HL-60 (cell line): ENCODE measurements around the gene ERRFI1.

ENCODE experiments used
- GABPA ChIP-seq: IDR thresholded peaks from 2 replicates; pipeline ENCODE4 v1.6.1; 2012; ENCODE audit warnings: low read depth
- POLR2AphosphoS5 ChIP-seq: IDR thresholded peaks from 2 replicates; pipeline ENCODE4 v1.6.1; 2012; ENCODE audit warnings: low read depth
- TF ChIP-seq, protein P1 (sequence below): IDR thresholded peaks from one replicate; pipeline ENCODE4 v1.5.1; 2011; ENCODE audit warnings: low read length, control low read depth, inconsistent platforms; ENCODE audit not compliant: insufficient read depth

- TF ChIP-seq POLR2AphosphoS5 (no peak), GABPA (no peak)
- TF ChIP-seq, protein P1, sequence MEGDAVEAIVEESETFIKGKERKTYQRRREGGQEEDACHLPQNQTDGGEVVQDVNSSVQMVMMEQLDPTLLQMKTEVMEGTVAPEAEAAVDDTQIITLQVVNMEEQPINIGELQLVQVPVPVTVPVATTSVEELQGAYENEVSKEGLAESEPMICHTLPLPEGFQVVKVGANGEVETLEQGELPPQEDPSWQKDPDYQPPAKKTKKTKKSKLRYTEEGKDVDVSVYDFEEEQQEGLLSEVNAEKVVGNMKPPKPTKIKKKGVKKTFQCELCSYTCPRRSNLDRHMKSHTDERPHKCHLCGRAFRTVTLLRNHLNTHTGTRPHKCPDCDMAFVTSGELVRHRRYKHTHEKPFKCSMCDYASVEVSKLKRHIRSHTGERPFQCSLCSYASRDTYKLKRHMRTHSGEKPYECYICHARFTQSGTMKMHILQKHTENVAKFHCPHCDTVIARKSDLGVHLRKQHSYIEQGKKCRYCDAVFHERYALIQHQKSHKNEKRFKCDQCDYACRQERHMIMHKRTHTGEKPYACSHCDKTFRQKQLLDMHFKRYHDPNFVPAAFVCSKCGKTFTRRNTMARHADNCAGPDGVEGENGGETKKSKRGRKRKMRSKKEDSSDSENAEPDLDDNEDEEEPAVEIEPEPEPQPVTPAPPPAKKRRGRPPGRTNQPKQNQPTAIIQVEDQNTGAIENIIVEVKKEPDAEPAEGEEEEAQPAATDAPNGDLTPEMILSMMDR: no peak
Measured at GRCh38 chr1:7970246-7970645, 55.9 kb downstream of the ERRFI1 start.
